ENCODE data around the gene SVOPL.

Gene SVOPL

DNA sequence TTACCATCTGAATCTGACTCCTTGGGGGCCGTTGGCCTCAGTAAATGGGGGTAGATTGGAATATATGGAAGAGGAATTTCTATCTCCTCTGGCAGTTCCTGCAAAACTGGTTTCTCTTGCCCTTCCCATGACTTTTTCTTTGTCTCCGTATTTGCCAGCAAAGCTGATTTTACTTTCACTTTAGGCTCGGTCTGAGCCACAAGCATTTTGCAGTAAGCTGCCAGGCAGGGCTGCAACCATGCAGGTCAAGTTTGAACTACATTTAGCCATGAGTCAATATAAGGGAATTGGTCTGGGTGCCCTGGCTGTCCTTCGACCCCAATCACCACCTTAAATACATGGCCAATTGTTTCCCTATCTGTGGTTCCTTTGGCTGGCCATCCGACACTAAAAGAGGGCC lies 136.8 kb downstream of the SVOPL start:
- no peak for DNase-seq (ENCODE audit: low read depth in 2 of 2)

DNA sequence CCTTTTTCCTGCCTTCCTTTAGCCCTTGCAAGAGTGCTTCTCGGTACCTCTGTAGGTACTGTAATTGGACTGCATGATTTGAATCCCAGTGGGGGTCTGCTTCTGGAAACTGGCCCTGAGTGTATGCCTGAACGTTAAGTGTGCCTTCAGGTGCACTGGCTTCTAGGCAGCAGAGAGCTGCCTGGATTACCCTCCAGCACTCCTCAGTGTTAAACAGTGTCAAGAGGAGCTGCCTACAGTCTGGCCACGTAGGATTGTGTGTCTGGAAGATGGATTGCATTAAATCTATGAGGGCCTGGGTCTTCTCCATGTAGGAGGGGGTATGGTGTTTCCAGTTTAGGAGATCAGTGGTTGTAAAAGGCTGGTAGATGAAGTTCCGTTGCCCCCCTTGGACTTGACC lies 137.4 kb downstream of the SVOPL start:
- no peak for DNase-seq (ENCODE audit: low read depth in 2 of 2)

DNA sequence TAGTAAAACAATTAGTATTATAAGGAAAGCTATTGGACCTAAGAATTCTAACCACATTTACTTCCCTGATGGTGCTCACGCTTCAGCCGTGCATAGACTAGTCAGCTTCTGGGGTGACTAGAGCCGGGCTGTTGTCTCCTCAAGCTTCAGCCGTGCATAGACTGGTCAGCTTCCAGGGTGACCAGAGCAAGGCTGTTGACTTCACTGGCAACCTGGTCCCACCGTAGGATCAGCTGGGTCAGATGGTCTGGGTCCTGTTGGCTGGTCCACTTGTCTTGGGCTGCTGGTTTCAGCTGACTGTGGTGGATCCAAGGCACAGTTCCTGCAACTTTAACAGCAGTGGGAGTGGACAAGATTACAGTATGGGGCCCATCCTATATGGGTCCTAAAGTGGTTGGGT lies 141.7 kb downstream of the SVOPL start:
- DNase-seq (ENCODE audit: low read depth in 2 of 2), result no peak

DNA sequence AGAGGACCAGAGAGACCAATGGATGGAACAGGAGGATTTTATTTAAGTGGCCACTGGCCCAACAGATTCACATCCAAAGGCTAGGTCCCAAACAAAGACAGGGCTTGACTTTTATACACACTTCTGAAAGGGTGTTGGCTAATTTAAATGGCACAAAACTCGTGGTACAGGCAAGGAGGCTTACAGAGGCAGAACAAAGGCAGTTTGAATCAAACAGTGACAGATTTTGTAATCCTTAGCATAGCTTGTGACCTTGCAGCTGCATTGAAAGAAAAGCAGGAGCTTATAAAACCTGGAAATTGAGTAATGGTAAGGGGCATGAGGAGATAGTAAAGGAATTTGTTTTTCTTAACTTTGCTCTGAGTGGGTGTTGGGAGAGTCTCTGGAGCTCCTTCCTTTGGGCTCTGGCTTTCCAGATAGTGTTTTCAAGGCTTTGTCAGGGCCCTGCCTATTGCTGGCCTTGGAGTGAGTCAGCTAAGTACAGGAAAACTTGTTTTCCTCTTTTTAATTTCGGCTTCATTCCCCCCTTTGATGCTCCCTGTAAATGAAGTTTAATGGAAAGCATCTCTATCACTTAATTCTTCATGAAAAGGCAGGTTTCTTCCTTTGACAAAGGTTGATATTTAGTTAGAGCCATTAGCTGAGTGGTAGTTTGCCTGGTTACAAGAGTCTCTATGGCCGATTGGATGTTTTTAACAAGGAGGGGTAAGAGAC lies 144.2 kb downstream of the SVOPL start:
- no peak for DNase-seq (ENCODE audit: low read depth in 2 of 2)

DNA sequence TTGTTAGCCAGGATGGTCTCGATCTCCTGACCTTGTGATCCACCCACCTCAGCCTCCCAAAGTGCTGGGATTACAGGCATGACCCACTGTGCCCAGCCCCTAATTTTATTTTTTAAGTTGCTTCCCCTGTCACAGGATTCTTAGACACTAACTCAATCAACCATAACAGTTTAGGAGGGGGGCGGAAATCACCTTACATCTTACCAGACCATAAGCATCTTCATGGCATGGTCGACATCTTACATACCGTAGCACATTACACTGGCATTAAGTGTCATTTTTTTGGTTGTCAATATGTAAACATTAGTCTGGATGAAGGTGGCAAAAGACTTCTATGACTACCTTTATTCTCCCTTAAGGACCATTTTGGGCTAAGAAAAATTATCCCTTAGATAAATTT lies 145.5 kb downstream of the SVOPL start:
- DNase-seq (ENCODE audit: low read depth in 2 of 2), result no peak

DNA sequence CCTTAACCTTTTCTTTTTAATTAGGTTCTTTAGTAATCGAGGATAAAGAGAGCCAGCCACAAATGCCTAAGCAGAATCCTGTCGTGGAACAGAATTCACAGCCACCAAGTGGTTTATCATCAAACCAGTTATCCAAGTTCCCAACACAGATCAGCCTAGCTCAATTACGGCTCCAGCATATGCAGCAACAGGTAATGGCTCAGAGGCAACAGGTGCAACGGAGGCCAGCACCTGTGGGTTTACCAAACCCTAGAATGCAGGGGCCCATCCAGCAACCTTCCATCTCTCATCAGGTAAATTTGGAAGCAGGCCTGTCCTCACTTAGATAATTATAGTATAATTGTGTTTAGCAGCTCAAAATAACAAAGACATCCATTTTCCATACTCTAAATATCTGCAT lies 146.5 kb downstream of the SVOPL start:
- no peak for DNase-seq (ENCODE audit: low read depth in 2 of 2)

DNA sequence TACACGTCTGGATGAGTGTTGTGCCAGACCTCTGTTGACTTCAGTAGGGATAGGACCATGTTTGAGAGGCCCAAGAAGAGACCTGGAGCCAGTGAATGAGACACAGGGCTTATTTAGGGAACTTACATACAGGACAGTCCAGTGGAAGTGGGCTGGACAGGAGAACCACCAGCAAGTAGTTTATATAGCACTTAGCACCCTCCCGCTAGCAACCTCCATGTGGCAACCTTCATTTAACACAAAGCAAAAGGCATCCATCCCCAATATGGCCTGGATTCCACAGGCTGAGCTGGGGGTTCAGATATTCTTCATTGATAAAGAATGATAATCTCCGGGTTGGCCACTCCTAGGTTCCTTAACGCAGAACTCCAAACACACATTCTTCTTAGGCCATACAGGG lies 147.4 kb downstream of the SVOPL start:
- no peak for DNase-seq (ENCODE audit: low read depth in 2 of 2)

DNA sequence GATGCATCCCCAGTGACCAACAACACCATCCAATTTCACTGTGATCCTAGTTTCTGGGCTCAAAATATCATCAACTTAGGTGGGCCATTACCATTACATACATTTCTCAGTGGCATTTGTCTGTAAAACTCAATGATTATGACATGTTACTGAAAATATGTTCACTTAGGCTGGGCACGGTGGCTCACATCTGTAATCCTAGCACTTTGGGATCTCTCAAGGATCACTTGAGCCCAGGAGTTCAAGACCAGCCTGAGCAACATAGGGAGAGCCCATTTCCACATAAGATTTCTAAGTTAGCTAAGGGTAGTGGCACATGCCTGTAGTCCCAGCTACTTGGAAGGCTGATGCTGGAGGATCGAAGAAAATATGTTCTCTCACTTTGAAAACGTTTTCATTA lies 150.1 kb downstream of the SVOPL start:
- DNase-seq (ENCODE audit: low read depth in 2 of 2), result no peak

DNA sequence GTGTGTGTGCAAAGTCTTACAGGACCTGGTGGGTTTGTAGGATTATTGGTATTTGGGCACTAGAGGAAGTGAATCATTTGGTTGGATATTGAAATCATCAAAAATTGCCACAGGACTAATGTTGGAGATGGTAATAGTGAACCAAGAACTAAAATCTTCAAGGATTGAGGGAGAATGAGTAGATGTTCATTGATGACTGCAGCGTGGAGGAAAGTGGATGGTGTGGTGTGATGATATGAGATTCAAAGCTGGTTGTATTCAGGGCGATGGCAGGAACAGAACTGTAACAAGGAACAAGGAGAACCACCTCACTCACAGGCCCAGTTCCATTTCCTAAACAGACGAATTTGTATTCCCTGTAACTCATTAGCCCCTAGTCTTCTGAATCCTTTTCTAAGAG lies 150.8 kb downstream of the SVOPL start:
- no peak for DNase-seq (ENCODE audit: low read depth in 2 of 2)

DNA sequence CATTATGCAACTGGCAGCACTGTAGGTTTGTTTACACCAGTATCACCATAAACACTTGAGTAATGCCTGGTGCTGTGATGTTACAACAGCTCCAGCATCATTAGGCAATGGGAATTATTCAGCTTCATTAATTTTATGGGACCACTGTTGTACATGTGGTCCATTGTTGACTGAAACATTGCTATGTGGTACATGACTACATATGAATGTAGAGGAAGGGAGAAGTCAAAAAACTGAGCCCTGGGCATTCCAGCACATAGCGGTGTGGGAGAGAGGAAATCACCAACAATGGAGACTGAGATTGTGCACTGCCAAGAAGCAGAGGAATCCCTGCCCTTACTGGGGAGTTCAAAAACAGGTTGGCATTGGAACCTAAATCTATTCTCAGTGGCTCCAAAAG lies 152.1 kb downstream of the SVOPL start:
- no peak for DNase-seq (ENCODE audit: low read depth in 2 of 2)

DNA sequence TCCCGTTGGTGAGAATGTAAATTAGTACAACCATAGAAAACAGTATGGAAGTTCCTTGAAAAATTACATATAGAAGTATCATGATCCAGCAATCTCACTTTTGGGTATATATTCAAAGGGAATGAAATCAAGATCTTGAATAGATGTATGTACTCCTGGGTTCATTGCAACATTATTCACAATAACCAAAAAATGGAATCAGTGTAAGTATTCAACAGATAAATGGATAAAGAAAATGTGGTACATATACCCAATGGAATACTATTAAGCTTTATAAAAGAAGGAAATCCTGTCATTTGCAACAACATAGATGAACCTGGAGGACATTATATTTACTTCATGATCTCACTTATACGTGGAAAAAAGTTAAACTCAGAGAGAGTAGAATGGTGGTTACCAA lies 154.3 kb downstream of the SVOPL start:
- DNase-seq (ENCODE audit: low read depth in 2 of 2), result no peak

DNA sequence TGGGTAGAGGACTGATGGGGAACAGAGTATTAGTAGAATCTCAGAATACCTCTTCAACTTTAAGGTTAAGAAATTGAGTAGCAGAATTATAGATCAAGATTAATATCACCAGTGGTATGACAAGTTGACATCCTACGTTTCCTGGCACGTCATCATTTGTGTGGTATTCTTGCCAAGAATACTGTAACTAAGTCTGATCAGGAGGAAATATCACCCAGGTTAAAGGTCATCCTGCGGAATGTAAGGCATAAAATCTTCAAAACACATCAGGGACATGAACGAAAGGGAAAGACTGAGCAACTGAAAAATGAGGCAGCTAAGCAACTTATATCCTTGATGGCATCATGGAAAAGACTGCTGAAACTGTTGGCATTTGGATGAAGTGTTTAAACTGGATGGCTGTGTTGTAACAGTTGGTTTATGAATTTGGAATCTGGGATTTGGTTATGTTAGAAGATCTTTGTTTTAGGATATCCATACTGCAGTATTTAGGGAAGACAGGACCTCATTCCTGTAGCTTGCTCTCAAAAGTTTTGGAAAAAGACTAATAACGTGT lies 155.0 kb downstream of the SVOPL start:
- no peak for DNase-seq (ENCODE audit: low read depth in 2 of 2)

DNA sequence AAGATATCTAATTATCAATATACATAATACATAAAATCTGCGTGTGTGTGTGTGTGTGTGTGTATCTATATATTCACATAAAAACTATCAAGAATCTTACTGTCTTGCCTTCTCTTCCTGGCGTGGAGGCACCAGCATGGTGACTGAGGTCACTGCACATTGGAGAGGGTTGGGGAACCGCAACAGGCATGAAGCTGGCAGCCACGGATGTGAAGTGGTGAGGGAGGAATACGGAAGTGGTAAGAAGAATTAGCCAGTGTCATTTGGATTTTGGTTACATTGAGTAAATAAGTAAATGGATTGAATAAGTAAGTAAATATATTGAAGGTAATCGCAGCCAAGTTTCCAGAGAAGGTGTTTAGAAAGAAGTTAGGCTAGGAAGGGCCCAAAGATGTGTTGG lies 156.0 kb downstream of the SVOPL start:
- DNase-seq (ENCODE audit: low read depth in 2 of 2), result no peak
